HG03280 (cell line): Measurements from ENCODE around the gene FNDC10.

Experiments
- ATAC-seq: cut with Tn5 transposase; IDR thresholded peaks from one replicate; pipeline ENCODE4 v1.9.1; 2021; ENCODE audit warnings: mild to moderate bottlenecking, moderate library complexity; ENCODE audit not compliant: unreplicated experiment

Gene FNDC10

GRCh38 chr1:1550087-1550486 is 49.8 kb downstream of the FNDC10 start:
- ATAC-seq, result no peak

- no peak for ATAC-seq
Observed at GRCh38 chr1:1548591-1548990, 51.3 kb downstream of the FNDC10 start.
